Activated CD8-positive, alpha-beta memory T cell treated with anti-CD3 and anti-CD28 coated beads for 48 hours (primary cell): ENCODE measurements around the gene STRN.
"Not testable (repeated sequence)": the region's sequence is repeated elsewhere in the genome, so short reads cannot be mapped to it uniquely, and the experiment has no call there.

Source experiments
- DNase-seq, 3 experiments: peaks; one replicate each; pipeline ENCODE4 v3.0.0-alpha.2; 2020; ENCODE audit warnings: low read depth in 2 of 3, low spot score in 2 of 3

STRN gene

DNA sequence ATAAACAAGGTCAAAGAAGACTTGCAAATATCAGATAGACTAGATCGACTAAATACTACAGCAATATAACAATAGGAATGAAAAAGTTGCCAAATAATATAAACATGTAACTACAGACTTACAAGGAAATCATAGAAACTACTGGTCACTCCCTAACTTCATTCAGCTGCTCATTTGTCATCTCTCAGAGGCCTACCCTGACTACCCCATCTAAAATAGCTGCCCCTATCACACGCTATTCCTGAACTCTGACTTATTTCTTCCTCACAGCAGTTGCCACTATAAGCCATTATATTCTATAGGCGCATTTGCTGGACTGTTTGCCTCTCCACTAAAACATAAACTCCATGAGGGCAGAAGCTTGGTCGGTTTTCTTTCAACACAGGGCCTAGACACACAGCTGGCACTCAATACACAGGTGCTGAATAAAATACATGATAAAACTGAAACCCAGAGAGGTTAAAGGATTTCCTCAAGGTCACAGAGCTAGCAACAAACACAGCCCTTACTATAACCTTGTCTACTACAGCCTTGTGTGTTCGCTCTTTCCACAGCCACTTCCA is 1.8 kb downstream of the STRN start:
- no peak for DNase-seq

DNA sequence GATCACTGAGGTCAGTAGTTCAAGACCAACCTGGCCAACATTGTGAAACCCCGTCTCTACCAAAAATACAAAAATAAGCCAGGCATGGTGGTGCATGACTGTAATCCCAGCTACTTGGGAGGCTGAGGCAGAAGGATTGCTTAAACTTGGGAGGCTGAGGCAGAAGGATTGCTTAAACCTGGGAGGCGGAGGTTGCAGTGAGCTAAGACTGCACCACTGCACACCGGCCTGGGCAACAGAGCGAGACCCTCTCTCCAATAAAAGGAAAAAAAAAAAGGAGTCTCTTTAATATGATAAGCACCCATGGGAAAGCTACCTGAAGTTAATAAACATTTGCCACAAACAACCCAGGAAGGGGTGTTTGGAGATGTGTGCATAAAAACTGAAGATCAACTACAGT is 2.6 kb downstream of the STRN start:
- DNase-seq: no peak

- no peak for DNase-seq
Observed at GRCh38 chr2:36963106-36963505, 3.2 kb downstream of the STRN start.

DNA sequence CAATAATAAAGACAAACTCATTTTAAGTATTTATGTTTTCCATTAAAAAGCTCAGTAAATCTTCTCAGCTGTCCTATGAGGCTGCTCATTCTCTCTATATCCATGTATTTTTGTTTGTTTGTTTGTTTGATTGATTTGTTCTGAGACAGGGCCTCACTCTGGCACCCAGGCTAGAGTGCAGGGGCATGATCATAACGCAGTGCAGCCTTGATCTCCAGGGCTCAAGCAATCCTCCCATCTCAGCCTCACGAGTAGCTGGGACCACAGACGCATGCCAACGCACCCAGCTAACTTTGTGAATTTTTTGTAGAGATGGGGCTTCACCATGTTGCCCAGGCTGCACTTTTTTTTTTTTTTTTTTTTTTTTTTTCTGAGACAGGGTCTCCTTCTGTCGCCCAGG is 5.6 kb downstream of the STRN start:
- no peak for DNase-seq

DNA sequence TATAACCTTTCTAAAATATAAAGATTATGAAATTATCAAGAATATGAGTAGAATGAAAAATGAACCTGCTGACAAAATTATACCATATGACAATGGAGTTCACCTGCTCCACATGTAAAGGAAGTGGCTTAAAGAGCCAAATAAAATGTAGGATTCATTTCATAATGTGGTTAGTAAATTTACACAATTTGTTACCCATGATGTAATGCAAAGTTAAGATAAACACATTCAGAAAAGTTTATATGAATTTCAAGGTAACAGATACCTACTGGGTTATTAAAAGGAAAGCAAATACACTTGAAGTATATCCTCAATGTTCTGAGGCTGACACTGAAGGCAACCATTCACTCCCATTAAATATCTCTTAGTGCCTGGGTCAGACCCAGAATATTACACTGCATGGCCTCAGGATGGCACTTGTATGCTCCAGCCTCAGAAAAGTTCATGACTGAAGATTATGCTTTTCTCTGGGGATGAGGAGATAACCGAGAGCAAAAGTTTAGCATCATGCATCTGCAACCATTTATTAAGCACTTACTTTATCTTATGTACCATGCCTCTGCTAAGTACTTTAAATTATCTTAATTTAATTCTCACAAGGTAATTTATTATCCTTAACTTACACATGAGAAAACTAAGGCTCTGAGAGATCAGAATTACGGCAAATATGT is 6.2 kb downstream of the STRN start:
- no peak for DNase-seq

DNA sequence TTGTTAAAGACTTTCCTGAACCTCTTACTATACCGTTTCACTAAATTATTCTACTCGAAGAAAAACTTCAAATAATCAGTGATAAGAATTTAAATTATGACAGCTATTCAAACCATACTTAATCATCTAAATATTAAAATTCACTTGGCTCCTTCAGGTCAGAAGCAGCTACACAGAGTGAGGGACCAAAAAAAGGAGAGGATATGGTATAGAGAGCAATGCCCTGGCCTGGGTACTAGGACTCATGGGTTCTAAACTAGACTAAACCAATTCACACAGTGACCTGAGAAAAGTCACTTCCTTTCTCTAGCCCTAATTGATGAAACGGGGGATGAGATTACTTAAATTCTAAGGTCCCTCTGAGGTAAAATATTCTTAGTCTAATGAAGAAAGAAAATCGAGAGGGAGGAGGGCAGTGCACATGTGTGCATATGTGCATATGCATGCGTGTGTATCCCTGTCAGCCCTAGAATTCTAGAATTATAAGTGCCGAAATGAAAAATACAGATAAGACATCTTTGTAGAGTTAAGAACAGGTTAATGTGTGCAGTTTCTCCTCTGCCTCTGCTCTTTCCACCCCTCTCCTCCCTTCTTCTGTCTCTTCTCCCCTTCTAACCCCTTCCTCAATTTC is 11.2 kb downstream of the STRN start:
- DNase-seq: no peak

GRCh38 chr2:36952748-36953197 is 13.6 kb downstream of the STRN start:
- no peak for DNase-seq

- DNase-seq: no peak
Observed at GRCh38 chr2:36951574-36951973, 14.8 kb downstream of the STRN start.

GRCh38 chr2:36951027-36951518 is 15.3 kb downstream of the STRN start:
- DNase-seq: no peak

GRCh38 chr2:36949845-36950244 is 16.5 kb downstream of the STRN start:
- no peak for DNase-seq

- not testable (repeated sequence) for DNase-seq
Observed at GRCh38 chr2:36945240-36945639, 21.1 kb downstream of the STRN start.

DNA sequence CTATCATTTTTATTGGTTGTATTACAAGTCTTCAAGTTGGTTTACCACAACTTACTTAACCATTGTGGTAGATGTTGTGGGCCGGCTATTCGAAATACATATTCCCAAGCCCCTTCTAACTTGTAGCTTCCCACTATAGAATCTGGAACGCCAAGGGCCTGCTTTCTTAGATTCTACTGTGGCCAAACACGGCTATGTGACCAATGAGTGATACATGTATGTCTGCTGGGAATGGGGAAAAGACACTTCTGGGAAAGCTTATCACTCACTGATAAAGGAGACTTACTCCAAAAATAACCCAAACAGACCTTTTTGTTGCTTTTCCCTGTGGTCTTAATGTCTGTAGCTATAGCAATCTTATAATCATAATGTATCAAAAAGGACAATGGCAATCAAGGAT is 24.5 kb downstream of the STRN start:
- DNase-seq: no peak

DNA sequence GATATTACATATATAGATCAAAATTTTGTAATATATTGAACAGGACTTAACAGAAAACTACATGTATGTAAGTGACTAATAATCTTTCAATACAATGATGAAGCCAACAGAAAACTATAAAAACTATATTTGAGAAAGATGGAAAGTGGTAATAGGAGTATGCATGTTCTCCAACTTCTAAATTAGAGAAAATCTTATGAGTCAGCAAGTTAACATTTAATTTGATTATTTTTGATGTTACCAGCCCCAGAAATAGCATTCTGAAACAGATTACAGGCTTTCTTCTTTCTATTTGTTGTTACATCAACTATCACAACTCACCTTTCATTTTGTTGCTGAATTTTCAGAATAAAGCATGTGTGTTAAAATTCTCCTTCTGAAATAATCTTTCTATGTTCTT is 29.8 kb downstream of the STRN start:
- not testable (repeated sequence) for DNase-seq

DNA sequence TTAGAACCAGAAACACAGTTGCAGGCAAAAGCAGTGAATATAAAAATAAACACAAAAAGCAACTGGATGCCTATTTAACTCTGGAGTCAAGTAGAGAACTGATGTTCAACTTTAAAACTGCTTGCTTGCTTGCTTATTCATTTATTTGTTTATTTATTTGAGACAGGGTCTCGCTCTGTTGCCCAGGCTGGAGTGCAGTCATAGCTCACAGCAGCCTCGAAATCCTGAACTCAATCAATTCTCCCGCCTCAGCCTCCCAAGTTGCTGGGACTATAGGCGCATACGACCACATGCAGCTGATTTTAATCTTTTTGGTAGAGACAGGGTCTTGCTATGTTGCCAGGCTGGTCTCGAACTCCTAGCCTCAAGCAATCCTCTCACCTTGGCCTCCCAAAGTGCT is 34.6 kb downstream of the STRN start:
- not testable (repeated sequence) for DNase-seq

- not testable (repeated sequence) for DNase-seq
Observed at GRCh38 chr2:36930787-36931410, 35.4 kb downstream of the STRN start.

- DNase-seq: not testable (repeated sequence)
Observed at GRCh38 chr2:36926175-36927132, 39.9 kb downstream of the STRN start.

DNA sequence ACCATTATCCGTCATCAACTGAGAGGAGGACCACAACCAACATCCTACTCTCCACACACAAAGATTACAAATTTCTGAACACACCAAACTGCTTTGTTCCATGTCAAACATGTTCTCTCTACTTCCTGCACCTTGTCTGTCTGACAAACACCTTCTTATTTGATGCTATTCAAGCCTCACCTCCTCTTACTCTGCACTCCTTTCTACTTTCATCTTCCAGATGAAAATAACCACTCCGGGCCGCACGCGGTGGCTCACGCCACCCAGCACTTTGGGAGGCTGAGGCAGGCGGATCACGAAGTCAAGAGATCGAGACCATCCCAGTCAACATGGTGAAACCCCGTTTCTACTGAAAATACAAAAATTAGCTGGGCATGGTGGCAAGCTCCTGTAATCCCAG is 43.7 kb downstream of the STRN start:
- DNase-seq: not testable (repeated sequence)

DNA sequence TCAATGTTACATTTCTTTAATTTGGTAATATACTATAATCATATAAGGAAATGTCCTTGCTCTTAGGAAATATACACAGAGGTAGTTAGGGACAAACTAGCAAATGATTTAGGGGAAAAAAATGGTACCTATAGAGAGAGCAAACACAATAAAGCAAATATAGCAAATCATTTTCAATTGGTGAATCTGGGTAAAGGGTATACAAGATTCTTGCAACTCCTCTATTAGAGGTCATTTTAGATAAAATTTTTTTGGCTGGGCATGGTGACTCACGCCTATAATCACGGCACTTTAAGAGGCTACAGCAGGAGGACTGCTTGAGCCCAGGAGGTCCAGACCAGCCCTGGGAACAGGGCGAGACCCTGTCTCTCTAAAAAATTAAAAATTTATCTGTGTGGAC is 44.4 kb downstream of the STRN start:
- DNase-seq: no peak

DNA sequence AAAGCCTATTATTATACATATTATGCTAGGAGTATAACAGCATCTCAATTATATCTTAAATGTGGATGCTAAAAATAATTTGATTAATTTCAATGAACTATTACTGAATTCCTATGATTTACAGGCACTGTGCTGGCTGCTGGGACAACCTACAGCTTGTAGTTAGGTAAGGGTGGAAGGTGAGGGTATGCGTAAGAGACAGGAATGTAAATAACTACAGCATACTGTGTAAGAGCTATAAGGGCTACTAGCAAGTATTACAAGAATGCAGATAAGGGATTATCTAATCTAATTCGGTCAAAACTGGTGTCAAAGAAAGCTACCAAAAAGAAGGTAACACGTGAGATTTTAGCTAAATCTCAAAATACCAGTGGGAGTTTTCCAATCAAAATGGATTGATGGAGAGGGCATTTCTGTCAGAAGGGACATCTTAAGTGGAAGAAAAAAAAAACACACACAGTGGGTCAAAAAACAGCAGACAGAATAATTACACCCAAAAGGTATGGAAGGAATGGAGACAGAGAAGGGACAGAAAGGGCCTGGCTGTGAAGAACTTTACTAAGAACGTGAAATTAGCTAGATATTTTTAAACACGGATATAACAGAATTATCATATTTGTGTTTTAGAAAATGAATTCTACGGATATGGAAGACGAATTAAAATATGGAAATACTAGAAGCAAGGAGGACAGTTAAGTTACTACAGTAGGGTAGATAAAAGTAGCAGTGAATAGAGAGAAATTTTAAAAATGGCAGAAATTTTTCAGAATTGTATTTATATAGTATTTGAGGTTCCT is 47.1 kb downstream of the STRN start:
- no peak for DNase-seq

GRCh38 chr2:36918307-36918706 is 48.0 kb downstream of the STRN start:
- no peak for DNase-seq
